ENCODE data around the gene PTPRJ. TPM values are rescaled to one million over a fixed set of nuclear protein-coding genes. Genes with fewer than 3 reads are reported as not detected.

Gene PTPRJ
- total RNA-seq, 1 experiment from 2014 or later = 59.4 TPM

DNA sequence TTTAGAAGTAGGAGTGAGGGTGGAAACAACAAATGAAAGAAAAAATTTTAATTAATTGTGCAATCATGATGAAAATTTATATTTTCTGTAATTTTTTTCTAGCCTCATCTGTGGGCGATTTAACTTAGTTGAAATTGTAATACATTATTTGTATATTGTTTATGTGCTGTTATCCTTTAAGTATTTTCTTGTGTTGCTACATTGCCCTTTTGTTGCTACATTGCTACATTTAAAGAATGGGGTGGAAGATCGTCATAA, 130.1 kb downstream of the PTPRJ start:
- TF ChIP-seq, protein P1, sequence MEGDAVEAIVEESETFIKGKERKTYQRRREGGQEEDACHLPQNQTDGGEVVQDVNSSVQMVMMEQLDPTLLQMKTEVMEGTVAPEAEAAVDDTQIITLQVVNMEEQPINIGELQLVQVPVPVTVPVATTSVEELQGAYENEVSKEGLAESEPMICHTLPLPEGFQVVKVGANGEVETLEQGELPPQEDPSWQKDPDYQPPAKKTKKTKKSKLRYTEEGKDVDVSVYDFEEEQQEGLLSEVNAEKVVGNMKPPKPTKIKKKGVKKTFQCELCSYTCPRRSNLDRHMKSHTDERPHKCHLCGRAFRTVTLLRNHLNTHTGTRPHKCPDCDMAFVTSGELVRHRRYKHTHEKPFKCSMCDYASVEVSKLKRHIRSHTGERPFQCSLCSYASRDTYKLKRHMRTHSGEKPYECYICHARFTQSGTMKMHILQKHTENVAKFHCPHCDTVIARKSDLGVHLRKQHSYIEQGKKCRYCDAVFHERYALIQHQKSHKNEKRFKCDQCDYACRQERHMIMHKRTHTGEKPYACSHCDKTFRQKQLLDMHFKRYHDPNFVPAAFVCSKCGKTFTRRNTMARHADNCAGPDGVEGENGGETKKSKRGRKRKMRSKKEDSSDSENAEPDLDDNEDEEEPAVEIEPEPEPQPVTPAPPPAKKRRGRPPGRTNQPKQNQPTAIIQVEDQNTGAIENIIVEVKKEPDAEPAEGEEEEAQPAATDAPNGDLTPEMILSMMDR (IDR thresholded peaks at IDR 0.05; ENCODE audit: unreplicated experiment) = no peak
- Mint-ChIP-seq H3K4me1 (ENCODE audit: low read depth, unreplicated experiment) (peaks cover 58% of the 10 kb centered on the region), H3K4me3 (ENCODE audit: low read depth, unreplicated experiment) (peak overlapping the region; percentile 52), H3K9me3 (ENCODE audit: low read depth, unreplicated experiment) (peaks cover 7% of the 10 kb centered on the region), H3K27me3 (ENCODE audit: unreplicated experiment) (no peaks in the 10 kb centered on the region), H3K27ac (ENCODE audit: unreplicated experiment) (no peak overlapping the region), H3K36me3 (ENCODE audit: insufficient read depth, unreplicated experiment) (peaks cover 7% of the 10 kb centered on the region)
- DNase-seq = no peak
- intact Hi-C loops (cut with micrococcal nuclease; ENCODE audit: unreplicated experiment) = loop anchor here (1.0 kb wide), 1 partner anchor 176 kb away; no protein-coding TSS in a partner anchor
- CTCF ChIA-PET = interaction anchor here (0.7 to 1.3 kb wide), 4 partner anchors 10 to 176 kb away, joined by 3 to 4 read pairs (median 3); no protein-coding TSS in a partner anchor
- no TSS peak for BruUV-seq (replicated peaks)

GRCh38 chr11:48111891-48112290, 131.5 kb downstream of the PTPRJ start:
- Mint-ChIP-seq H3K36me3 (ENCODE audit: insufficient read depth, unreplicated experiment) (peaks cover 7% of the 10 kb centered on the region), H3K4me3 (ENCODE audit: low read depth, unreplicated experiment) (no peak overlapping the region), H3K27ac (ENCODE audit: unreplicated experiment) (no peak overlapping the region), H3K27me3 (ENCODE audit: unreplicated experiment) (no peaks in the 10 kb centered on the region), H3K9me3 (ENCODE audit: low read depth, unreplicated experiment) (peaks cover 7% of the 10 kb centered on the region), H3K4me1 (ENCODE audit: low read depth, unreplicated experiment) (peaks cover 44% of the 10 kb centered on the region)
- DNase-seq = no peak
- no TSS peak for BruUV-seq (replicated peaks)
- CTCF ChIA-PET = interaction anchor here (0.6 to 1.4 kb wide), 2 partner anchors 50 to 155 kb away, joined by 3 to 4 read pairs; no protein-coding TSS in a partner anchor
- intact Hi-C loops (cut with micrococcal nuclease; ENCODE audit: unreplicated experiment) = no loop called here
- TF ChIP-seq, protein P1 (IDR thresholded peaks at IDR 0.05; ENCODE audit: unreplicated experiment) = no peak

- Mint-ChIP-seq H3K27me3 (ENCODE audit: unreplicated experiment) (no peaks in the 10 kb centered on the region), H3K36me3 (ENCODE audit: insufficient read depth, unreplicated experiment) (peaks cover 10% of the 10 kb centered on the region), H3K4me3 (ENCODE audit: low read depth, unreplicated experiment) (no peak overlapping the region), H3K9me3 (ENCODE audit: low read depth, unreplicated experiment) (peaks cover 7% of the 10 kb centered on the region), H3K27ac (ENCODE audit: unreplicated experiment) (no peak overlapping the region), H3K4me1 (ENCODE audit: low read depth, unreplicated experiment) (peaks cover 16% of the 10 kb centered on the region)
- CTCF ChIA-PET = no interaction called here
- intact Hi-C loops (cut with micrococcal nuclease; ENCODE audit: unreplicated experiment) = no loop called here
- TF ChIP-seq, protein P1 (IDR thresholded peaks at IDR 0.05; ENCODE audit: unreplicated experiment) = no peak
- BruUV-seq (replicated peaks) = no TSS peak
- no peak for DNase-seq
Observed at GRCh38 chr11:48114740-48115139, 134.4 kb downstream of the PTPRJ start.

DNA sequence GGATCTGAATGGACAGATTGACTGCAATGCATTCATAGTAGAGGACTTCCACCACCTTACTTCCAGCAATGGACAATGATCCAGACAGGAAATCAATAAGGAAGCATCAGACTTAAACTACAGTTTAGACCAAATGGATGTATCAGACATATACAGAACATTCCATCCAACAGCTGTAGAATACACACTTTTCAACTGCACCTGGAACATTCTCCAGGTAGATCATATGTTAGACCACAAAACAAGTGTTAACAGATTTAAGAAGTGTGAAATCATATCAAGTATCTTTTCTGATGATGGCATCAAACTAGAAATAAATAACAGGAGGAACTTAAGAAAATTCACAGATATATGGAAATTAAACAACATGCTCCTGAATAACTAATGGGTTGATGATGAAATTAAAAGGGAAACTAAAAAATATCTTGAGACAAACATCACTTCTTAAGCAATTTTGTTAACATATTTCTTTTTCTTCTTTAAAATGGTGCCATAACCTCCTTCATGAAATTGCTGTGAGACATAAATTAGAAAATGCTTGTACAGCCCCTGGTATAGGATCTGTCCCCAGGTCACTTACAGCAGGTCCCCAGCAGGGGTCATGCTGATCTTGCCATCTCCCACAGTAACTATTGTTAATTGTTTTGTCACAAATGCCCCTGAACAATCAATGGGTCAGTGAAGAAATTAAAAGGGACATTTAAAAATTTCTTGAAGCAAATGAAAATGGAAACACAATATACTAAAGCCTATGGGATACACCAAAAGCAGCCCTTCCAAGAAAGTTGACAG, 136.3 kb downstream of the PTPRJ start:
- H3K36me3 Mint-ChIP-seq (ENCODE audit: insufficient read depth, unreplicated experiment) = peaks cover 5% of the 10 kb centered on the region
- H3K27me3 Mint-ChIP-seq (ENCODE audit: unreplicated experiment) = no peaks in the 10 kb centered on the region
- no peak overlapping the region for H3K27ac Mint-ChIP-seq (ENCODE audit: unreplicated experiment)
- CTCF ChIA-PET = interaction anchor here (0.6 kb wide), 1 partner anchor 13 kb away, joined by 3 read pairs; no protein-coding TSS in a partner anchor
- TF ChIP-seq, protein P1 (IDR thresholded peaks at IDR 0.05; ENCODE audit: unreplicated experiment) = peak; percentile 58
- DNase-seq = peak; percentile 39
- intact Hi-C loops (cut with micrococcal nuclease; ENCODE audit: unreplicated experiment) = no loop called here
- peaks cover 5% of the 10 kb centered on the region for H3K4me1 Mint-ChIP-seq (ENCODE audit: low read depth, unreplicated experiment)
- BruUV-seq (replicated peaks) = no TSS peak
- no peak overlapping the region for H3K4me3 Mint-ChIP-seq (ENCODE audit: low read depth, unreplicated experiment)
- H3K9me3 Mint-ChIP-seq (ENCODE audit: low read depth, unreplicated experiment) = peaks cover 7% of the 10 kb centered on the region
